ENCODE measurements around the gene ENOX1.

The ENOX1 gene

GRCh38 chr13:43270130-43270830 is 516.5 kb downstream of the ENOX1 start:
- no peak for DNase-seq

- peak; percentile 98 for DNase-seq
Measured at GRCh38 chr13:43269037-43269481, 517.7 kb downstream of the ENOX1 start.

GRCh38 chr13:43268632-43269031 is 518.1 kb downstream of the ENOX1 start:
- DNase-seq = peak; percentile 34

DNA sequence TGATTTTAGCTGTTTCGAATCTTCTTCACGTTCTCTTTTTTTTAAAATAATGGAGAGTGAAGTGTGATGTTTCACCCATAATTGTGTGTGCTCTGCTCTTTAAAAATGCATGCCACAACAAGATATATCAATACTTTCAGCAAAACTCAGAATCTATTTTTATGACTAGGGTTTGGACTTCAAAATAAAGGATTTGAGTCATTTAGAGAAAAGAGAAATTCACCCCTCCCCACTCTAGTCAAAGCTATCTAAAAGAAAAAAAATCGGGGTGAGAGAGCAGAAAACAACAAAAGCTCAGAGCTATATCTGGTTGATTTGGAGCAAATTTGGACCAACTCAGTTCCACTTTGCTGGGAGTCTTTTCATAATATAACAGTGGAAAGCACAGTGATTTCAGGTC is 518.9 kb downstream of the ENOX1 start:
- no peak for DNase-seq

DNA sequence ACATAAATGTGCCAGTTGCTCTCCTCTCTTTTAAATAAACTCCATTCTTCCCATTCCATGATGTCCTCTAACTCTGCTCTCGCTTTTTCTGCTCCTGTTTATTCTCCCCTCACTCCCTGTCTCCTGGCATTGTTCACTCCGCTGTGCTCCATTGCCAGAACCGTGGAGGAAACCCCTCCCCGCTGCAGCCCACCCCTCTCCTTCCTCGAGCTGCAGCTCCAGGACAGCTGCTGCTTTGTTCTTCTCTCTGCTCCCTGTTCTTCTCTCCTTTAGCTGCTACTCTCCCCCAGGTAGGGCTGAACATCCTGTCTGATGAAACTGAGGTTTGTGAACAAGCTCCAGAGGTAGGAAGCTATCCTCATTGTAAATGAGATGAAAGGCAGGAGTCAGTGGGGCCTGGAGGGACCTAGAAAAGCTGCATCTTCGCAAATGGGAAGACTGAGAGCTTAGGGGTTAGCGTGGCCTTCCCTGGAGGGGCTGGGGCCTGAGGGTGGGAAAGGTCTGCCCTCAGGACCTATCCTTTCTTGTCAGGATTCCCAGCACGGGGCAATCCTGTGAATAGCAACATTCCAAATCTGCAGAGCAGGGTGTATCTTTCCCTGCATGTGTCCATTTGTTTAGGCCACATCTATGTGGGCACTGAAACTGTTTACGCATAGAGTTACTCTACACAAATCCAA is 519.7 kb downstream of the ENOX1 start:
- no peak for DNase-seq

- no peak for DNase-seq
Measured at GRCh38 chr13:43265028-43265427, 521.7 kb downstream of the ENOX1 start.

DNA sequence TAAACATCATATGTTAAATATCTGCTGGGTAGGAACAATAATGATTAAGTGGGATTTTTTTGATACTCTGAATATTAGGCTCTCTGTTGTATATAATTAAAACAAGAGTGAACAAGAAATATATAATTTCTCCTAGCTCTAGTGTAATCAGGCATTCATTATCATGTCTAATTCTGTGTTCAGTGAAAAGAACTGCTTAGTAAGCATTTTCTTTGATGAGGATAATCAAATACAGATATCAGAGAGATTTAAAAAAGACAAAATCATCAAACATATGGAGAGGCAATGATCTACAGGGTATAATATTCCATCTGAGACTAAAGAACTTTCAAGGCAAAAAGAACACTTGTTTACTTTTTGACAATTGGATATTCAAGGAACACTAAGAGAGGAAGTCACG is 522.3 kb downstream of the ENOX1 start:
- DNase-seq = no peak

GRCh38 chr13:43263047-43263446 is 523.7 kb downstream of the ENOX1 start:
- no peak for DNase-seq

GRCh38 chr13:43260999-43261398 is 525.8 kb downstream of the ENOX1 start:
- peak; percentile 82 for DNase-seq

DNA sequence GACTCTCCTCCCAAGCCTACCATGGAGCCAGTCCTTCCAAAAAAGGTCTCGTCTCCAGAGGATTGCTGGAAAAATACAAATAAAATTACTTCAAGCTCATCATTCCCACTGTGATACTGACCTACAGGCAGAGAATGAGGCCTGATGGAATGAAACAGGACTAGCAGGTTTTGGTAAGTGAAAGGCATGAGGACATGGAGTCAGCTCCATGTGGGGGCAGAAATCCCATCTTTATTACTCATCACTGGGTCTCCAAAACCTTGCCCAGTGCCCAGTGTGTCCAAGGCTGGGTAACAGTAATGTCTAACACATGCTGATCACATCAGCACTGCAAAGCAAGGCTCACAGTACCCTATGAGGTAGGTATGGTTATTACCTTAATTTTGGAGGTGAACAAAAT is 528.0 kb downstream of the ENOX1 start:
- no peak for DNase-seq

DNA sequence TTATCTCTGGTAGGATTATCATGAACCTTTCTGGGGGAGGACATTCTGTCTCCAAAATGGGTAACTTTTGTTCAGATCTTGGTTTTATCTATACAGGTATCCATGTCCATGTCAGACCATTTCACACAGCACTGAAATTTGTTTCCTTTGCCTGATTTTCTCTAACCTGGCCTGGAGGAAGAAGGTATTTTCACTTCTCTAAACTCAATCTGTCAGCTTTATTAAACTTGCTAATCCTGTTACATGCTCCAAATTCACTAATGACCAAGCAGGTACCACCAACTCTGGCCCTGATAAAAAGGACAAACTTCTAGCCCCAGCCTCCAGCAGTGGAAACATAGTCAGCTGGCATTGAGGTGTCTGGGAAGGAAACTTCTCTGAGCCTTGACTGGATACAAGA is 529.0 kb downstream of the ENOX1 start:
- no peak for DNase-seq

DNA sequence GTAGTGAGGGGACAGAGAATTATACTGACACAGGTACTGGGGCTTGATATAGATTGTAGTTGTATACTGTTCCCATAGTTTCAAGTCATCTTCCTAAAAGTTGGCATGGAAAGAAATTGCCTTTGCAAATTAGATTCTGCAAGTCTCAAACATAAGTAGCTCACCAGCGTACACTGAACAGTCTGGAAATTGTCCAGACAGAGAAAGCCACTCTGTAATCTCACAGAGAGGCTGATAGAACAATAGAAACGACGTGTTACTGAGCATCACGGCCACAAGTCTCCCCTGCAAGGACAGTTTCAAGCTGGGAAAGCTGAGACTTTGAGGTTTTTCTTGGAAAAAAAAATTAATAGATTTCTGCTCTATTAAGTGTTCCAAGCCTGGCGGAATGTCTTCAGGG is 534.8 kb downstream of the ENOX1 start:
- no peak for DNase-seq

GRCh38 chr13:43246382-43246781 is 540.4 kb downstream of the ENOX1 start:
- DNase-seq = no peak

DNA sequence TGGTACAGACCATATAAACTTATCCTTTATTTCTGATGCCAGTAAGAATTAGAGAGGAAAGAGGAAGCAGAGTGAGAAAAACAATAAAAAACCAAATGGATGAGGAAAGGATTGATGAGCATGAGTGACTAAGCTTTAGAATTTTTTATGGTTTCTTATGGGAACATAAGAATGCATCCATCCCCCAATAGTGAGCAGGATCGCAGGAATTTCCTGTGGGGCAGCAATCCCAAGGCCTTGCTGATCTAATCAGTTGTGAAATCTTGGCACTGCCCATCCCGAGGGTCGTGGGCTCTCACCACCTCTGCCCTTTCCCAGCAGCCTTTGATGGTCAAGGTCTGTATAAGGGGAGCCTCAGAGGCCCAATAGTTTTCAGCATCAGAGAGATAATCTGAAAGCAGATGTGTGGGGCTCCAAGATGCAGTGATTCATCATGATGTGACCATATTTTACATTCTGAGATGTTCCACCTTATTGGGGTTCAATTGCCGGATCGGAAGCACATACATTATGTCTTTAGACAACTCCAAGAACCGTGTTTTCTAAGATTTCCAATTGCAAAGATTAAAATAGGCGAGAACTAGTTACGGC is 541.3 kb downstream of the ENOX1 start:
- peak; percentile 93 for DNase-seq

DNA sequence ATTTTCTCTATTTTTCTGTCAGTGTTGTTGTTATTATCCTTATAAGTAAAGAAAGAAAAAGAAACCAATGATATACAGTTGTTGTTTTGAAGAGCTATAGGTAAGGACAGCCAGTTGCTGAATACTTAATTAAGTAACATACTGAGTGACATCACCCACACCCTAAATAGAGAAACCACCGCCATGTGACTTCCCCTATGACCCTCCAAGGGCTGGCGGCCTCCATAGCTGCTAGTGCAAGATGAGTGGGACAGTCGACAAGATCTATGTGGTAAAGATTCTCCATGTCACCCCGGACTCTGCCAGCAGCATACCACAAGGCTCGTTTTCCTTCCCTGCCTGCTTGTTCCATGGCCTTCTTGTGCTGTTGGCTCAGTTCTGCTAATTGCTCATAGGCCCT is 542.3 kb downstream of the ENOX1 start:
- DNase-seq = no peak

GRCh38 chr13:43243711-43244110 is 543.1 kb downstream of the ENOX1 start:
- DNase-seq = no peak

DNA sequence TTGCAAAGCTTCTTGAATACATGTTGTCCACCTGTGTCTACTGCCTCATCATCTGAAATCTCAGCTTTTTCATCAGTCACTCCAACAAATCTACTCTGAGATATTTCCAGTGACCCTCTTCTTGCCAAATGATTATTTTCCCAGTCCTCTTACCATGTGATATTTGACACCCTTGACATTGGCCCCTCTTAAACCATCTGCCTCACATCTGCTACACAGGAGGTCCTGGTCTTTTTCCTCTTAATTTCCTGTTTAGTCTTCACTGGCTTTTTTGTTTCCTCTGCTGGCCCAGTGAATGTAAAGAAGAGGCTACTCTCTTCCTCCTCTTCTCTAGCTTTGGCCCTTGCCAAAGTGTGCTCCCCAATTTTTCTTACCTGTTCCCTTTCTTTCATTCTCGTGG is 544.7 kb downstream of the ENOX1 start:
- DNase-seq = no peak

DNA sequence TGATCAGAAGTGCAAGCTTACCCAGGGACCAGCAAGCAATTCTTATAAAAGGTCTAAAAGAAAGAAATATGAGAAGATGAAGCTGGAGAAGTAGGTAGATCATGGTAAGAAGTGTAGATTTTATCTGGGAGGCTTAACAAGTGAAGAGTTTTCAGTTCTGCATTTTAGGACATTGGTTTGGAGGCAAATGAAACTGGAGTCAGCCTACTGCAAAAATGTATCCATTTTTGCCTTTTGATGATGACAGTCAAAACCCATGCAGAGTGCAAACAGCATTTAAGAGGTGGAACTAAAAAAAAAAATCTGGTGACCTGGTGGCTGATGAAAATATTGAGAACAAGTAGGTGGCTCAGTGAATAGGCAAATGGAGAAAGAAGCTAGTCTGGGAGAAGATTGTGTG is 546.5 kb downstream of the ENOX1 start:
- no peak for DNase-seq

DNA sequence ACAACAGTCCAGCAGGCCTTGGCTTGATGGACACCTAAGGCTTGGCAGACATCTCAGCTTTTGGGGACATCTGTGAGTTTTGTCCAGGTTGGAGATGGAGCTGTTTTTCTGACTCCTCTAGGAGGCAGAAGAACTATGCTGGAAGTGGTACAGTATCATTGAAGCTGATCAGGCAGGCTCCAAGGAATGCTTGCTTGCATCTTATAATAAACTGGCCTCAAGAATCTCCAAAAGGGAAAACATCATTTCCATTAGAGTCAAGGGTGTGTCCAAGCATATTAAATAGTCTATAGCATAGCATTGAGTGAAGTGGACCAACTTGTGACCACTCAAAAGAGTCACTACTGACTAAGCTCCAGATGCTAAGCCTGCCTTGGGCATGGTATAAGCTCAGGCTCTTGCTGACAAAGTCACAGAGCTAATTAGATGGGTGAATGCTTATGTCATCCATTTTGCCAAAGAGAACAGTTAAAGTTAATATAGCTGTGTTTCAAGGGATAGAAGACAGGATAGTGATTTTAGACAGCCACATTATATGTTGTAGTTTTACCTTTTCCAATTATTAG is 547.4 kb downstream of the ENOX1 start:
- no peak for DNase-seq

- no peak for DNase-seq
Measured at GRCh38 chr13:43238341-43239083, 548.3 kb downstream of the ENOX1 start.

DNA sequence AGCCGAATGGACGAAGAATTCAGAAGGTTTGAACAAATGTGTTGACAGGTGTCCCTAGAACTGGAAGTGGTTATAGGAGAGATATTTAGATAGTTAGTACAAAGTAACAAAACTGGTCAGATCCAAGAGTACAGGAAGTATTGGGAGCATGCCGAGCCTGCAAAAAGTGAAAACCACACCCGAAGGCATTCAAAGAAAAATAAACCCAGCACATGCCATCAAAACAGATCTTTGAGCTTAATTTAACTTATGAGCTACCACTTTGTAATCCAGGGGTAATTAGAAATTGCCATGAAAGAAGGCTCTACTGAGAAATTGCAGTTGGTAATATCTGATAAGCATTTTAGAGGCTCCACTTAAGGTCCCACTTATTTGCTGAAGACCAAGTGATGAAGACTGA is 549.2 kb downstream of the ENOX1 start:
- DNase-seq = no peak

GRCh38 chr13:43235028-43235427 is 551.7 kb downstream of the ENOX1 start:
- no peak for DNase-seq

DNA sequence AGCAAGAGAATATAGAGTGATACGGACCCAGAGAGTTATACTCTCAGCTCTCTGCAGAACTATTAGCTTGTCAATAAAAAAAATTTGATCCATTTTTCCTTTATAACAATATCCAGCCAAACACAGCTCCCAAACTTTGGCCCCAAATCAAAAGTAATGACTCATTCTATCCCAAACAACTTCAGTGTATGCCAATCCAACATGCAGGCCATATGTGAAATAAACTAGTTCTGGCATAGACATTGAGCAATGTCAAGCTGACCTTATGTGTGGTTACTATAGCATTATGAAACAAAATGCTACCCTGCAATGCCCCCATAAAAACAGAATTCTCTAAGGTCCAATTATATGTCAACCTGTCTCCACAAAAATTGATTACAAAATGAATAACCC is 553.9 kb downstream of the ENOX1 start:
- DNase-seq = peak; percentile 86

Measured in fibroblast of skin of right quadriceps (primary cell).